Activated CD4-positive, alpha-beta T cell treated with anti-CD3 and anti-CD28 coated beads, Interleukin-10, Interleukin-2, amounts not matched to agents 100 ng/mL and 50 ng/mL, durations not matched to agents 16 hours and 8 hours (primary cell): ENCODE measurements around the gene ING2.
"Not testable (repeated sequence)": the region's sequence is repeated elsewhere in the genome, so short reads cannot be mapped to it uniquely, and the experiment has no call there.

Experiments
- DNase-seq: peaks from one replicate; pipeline ENCODE4 v3.0.0-alpha.2; 2020

The ING2 gene

DNA sequence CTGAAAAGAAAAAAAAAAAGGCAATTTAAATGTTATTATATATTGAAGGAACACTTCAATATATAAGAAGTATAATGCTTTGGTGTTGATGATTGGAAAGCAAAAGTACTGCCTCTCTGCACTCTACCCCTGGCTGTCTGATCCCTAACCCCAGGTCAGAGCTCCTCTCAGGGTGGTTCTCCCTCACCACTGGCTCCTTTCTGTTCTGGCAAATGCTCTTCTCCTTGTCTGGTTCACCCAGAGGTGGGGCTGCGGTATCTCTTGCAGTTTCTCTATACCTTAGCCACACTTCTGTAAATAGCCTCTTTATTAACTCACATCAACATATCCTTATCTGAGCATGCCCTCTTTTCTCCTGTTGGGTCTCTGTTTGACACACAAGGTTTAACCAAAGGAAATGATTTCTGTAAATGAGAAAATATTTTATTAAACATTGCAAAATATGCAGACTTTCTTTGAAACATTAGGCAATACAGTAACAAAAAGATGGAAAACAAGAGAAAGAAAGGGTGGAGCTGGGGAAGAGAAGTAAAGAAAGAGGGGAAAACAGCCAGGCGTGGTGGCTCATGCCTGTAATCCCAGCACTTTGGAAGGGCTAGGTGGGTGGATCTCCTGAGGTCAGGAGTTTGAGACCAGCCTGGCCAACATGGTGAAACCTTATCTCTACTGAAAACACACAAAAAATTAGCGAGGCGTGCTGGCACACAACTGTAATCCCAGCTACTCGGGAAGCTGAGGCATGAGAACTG is 45.7 kb downstream of the ING2 start:
- no peak for DNase-seq

DNA sequence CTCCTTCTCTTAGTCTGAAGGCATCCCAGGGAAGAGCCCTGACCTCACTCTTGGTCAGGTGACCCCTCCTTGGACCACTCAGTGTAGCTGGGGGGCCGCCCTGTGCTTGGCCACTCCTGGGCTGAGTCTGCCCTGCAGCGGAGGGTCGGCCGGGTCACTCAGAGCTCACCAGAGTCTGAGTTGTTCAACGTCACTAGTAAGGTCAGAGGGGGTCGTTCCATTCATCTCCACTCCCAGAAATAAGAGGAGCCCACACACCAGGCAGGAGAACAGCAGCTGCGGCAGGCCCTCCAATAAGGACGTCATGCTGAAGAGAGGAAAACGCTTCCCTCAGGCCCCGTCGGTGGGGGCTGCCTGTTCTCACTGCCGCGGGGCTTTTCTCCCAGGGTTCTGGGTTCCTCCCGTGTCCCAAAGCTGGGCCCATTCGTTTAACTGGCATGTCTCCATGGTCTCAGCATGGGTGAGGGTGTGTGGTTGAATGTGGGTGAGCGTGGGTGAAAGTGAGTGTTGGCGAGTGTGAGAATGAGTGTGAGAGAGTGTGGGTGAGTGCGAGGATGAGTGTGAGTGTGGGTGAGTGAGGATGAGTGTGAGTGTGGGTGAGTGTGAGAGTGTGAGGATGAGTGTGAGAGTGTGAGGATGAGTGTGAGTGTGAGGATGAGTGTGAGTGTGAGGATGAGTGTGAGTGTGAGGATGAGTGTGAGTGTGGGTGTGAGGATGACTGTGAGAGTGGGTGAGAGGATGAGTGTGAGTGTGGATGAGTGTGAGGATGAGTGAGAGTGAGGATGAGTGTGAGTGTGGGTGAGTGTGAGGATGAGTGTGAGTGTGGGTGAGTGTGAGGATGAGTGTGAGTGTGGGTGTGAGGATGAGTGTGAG is 47.7 kb downstream of the ING2 start:
- no peak for DNase-seq

DNA sequence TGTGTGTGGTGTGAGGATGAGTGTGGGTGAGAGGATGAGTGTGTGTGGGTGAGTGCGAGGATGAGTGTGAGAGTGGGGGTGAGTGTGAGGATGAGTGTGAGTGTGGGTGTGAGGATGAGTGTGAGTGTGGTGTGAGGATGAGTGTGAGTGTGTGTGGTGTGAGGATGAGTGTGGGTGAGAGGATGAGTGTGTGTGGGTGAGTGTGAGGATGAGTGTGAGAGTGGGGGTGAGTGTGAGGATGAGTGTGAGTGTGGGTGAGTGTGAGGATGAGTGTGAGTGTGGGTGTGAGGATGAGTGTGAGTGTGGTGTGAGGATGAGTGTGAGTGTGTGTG is 48.3 kb downstream of the ING2 start:
- not testable (repeated sequence) for DNase-seq

DNA sequence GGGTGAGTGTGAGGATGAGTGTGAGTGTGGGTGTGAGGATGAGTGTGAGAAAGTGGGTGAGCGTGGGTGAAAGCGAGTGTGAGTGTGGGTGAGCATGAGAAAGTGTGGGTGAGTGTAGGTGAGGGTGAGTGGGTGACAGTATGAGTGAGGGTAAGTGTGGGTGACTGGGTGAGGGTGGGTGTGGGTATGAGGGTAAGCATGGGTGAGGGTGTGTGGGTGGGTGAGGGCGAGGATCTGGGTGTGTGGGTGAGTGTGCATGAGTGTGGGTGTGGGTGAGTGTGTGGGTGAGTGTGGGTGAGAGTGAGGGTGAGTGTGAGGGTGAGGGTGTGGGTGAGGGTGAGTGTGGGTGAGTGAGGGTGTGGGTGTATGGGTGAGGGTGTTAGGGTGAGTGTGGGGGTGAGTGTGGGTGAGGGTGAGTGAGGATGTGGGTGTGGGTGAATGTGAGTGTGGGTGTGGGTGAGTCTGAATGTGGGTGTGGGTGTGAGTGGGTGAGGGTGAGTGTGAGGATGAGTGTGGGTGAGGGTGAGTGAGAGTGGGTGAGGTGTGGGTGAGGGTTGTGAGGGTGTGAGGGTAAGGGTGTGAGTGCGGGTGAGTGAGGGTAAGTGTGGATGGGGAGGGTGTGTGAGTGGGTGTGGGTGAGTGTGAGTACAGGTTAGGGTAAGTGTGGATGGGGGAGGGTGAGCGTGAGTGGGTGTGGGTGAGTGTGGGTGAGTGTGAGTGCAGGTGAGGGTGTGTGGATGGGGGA is 48.9 kb downstream of the ING2 start:
- DNase-seq, result no peak

DNA sequence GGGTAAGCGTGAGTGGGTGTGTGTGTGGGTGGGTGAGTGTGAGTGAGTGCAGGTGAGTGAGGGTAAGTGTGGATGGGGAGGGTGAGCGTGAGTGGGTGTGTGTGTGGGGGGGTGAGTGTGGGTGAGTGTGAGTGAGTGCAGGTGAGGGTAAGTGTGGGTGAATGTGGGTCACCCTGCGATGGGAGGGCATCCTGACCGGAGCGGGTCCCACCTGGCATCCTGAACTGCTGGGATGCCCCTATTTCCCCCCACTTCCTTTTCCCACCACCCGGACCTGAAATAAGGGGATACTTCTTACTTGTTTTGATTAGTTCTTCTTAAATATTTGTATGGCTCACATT is 49.5 kb downstream of the ING2 start:
- DNase-seq, result no peak

DNA sequence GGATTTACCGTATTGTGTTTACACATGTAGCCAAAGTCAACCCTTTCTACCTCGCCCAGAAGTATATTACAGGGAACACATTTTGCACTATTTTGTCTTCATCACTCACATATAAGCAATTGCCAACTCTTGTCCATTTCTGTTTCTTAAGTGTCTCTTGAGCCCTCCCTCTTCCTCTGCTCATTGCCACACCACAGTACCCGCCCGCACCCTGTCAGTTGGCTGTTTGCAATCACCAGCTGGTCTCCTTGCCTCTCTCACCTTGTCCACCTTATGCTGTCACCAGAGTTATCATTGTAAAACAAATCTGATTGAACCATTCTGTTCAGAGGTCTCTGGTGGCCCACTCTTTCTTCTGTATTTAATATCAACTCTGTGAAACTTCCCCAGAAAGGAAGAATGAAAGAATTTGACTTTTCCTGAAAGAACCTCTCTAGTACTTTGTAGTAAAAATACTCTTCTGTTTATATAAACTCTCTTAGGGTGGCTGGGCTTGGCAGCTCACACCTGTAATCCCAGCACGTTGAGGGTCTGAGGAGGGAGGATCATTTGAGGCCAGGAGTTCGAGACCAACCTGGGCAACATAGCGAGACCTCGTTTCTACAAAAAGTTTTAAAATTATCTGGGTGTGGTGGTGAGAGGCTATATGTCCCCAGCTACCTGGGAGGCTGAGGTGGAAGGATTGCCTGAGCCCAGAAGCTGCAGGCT is 50.2 kb downstream of the ING2 start:
- no peak for DNase-seq

DNA sequence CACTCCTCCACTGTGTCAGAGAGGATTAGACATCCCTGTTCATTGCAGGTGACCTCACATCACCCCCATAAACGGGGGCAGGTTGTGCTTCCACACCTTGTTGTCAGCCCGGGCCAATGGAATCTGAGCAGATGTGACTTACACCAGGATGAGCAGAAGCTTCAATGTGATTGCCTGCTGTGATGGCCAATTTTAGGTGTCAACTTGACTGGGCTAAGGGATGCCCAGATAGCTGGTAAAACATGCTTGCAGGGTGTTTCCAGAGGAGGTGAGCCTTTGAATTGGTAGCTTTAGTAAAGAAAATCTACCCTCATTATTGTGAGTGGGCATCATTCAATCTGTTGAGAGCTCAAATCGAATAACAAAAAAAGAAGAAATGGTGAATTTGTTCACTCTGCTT is 52.1 kb downstream of the ING2 start:
- no peak for DNase-seq

DNA sequence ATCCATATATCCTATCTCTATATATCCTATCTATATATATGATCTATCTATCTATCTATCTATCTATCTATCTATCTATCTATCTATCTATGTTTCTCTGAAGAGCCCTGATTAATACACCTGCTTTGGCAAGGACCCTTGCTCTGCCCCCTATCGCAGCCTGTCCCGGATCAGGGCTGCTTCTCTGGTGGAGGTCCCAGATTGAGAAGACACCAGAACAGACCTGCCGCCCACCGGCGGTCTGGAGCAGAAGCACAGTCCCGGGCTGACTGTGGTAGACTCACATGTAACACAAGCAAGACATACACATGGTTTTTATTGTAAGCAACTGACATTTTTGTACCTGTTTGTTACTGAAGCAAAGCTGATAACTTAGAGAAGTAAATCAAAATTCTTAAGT is 52.8 kb downstream of the ING2 start:
- DNase-seq, result no peak

DNA sequence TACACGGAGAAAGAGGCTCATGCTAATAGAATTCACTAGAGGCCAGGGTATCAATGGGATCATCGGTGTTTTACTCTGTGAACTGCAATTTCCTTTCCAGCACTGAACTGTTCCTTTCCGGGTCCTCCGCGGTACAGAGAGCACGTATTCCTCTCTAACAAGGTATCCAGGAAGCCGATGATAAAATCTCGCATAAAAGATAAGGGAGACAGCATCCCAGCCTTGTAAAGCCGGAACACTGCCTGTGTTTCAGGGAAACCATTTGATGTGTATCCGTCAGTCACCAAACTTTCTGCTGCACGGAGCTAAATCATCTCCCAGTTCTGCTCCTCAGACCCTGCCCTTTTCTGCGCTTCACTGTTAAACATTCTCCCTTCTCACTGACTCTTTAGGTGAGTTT is 54.0 kb downstream of the ING2 start:
- DNase-seq, result no peak

DNA sequence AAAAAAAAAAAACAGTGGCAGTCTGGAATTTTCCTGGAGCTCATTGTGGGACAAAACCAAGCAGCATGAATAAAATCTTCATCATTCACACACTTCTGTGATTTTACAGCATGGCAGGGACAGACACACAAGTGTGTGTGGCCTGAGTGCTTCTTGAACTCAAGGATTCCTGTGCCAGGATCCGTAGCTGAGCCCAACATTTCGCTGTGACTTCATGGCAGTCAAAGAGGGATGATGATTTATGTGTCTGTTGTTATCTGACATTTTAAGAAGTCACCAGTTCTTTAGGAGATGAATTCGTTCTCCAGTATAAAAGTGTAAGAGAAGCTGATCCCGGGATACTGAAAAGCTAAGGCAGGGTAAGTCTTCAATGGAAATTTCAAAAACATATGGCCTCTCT is 57.0 kb downstream of the ING2 start:
- no peak for DNase-seq
